Measurements from ENCODE around the gene PLIN1.

The PLIN1 gene

GRCh38 chr15:89625716-89626115 lies 53.5 kb downstream of the PLIN1 start:
- DNase-seq: no peak

GRCh38 chr15:89623165-89623564 lies 56.0 kb downstream of the PLIN1 start:
- no peak for DNase-seq

DNA sequence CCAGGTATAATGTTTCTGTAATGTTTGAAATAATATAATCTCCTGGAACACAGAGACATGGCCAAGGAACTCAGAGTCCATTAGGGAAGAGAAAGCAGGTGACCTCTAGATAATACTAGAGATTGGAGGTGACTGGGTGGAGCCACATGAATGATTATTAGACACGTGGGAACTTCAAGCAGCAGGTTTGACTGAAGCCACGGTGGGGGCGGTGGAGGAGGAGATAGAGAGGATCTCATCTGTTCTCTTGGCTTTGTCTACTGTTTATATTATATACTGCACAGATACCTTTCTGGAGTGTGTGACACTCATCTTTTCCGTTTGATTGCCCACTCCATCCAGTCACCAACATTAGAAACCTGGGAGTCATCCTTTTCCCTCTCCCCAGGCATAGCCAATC lies 57.6 kb downstream of the PLIN1 start:
- no peak for DNase-seq

DNA sequence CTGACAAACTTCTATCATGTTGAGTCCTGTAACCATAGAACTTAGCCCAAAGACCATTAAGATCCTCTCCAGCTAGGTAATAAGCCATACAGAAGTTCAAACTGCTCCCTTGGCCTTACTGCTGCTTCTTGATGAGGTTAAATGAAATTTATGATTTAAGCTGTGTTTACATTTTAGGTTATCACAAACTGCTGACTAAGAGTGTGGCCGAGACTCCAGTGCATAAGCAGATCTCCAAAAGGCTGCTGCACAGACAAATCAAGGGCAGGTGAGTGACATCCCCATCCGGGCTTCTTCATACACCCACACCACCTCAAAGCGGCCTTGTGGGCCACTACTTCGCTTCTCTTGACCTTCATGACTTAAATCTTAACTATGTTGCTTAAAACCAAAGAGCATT lies 62.9 kb downstream of the PLIN1 start:
- DNase-seq: no peak

DNA sequence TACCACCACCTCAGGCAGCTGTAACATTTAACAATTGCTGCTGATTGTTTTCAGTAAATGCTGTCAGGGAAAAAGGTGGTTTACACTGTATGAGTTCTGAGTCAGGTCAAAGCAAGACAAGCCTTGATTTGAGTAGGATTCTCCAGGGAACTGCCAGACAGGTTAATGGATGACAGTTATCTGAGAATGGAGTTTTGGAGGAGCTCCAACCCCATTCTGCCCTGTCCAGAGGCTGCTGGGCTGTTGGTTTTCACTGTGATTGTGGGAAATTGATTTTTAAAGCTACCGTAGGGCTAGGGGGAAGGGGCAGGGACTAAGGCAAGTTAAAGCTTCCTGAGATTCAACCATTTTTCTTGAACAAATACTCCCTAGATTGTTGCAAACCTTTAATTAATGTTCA lies 64.0 kb downstream of the PLIN1 start:
- DNase-seq: no peak
